Gastroesophageal sphincter (tissue), 4 donors: ENCODE measurements around the gene BRS3. TPM values are rescaled to one million over a fixed set of nuclear protein-coding genes. Genes with fewer than 3 reads are reported as not detected.
"Not testable (repeated sequence)": the region's sequence is repeated elsewhere in the genome, so short reads cannot be mapped to it uniquely, and the experiment has no call there.

ENCODE experiments used
- ATAC-seq: fragments of 150-250 bp; one replicate; pipeline ENCODE4 v1.9.1; 2016; ENCODE audit warnings: mild to moderate bottlenecking, moderate library complexity
- H3K27ac ChIP-seq, 4 donors: fragments of 200-600 bp; sonication (generic) in 3 of 4; 1 replicate in 3 of 4; 2 replicates in 1 of 4; pipeline ENCODE4 v1.5.1; 2016 to 2019
- H3K27me3 ChIP-seq: fragments of 200-600 bp; sonication (generic); one replicate; pipeline ENCODE4 v1.5.1; 2019
- H3K36me3 ChIP-seq, 2 donors: fragments of 200-600 bp; sonication (generic); one replicate each; pipeline ENCODE4 v1.5.1; 2019; ENCODE audit warnings: control low read depth in 1 of 2
- H3K4me1 ChIP-seq, 3 donors: fragments of 200-600 bp; sonication (generic); 1 replicate in 2 of 3; 2 replicates in 1 of 3; pipeline ENCODE4 v1.5.1; 2016 to 2019; ENCODE audit warnings: control low read depth in 2 of 3
- H3K4me3 ChIP-seq, 2 donors: fragments of 200-600 bp; sonication (generic); one replicate each; pipeline ENCODE4 v1.5.1; 2019; ENCODE audit warnings: mild to moderate bottlenecking in 1 of 2, moderate library complexity in 1 of 2
- H3K9me3 ChIP-seq, 3 donors: fragments of 200-600 bp; sonication (generic); one replicate each; pipeline ENCODE4 v1.5.1; 2017 to 2019; ENCODE audit warnings: control low read depth in 2 of 3
- EP300 ChIP-seq: sonication (generic); formaldehyde crosslinking; IDR thresholded peaks from one replicate; pipeline ENCODE4 v1.6.1; 2017; ENCODE audit warnings: antibody characterized with exemption, mild to moderate bottlenecking
- POLR2A ChIP-seq, 2 donors: fragments of 450-650 bp; IDR thresholded peaks; one replicate each; pipeline ENCODE4 v1.6.1; 2017; ENCODE audit warnings: antibody characterized with exemption in 2 of 2, mild to moderate bottlenecking in 2 of 2, moderate library complexity in 1 of 2
- POLR2AphosphoS5 ChIP-seq: sonication (generic); formaldehyde crosslinking; IDR thresholded peaks from one replicate; pipeline ENCODE4 v1.6.1; 2017; ENCODE audit warnings: antibody characterized with exemption
- WGBS, 2 donors: methylation state at CpG; one replicate each; pipeline ENCODE4 v1.1.5; 2018; ENCODE audit warnings: low coverage in 1 of 2; 5-methylcytosine and 5-hydroxymethylcytosine counted together
- total RNA-seq, 4 donors: library from RNA; depleted of rRNA; stranded (reverse); fragments of >200 nt; gene quantifications; one replicate each; pipeline ENCODE4 v1.1.0, GENCODE V29; 2016
- TF ChIP-seq, protein P1 (sequence below), 4 experiments: fragments of 200-600 bp in 2 of 4; fragments of 450-650 bp in 2 of 4; sonication (generic) in 1 of 4; IDR thresholded peaks; one replicate each; pipeline ENCODE4 v1.5.1; 2017 to 2019; ENCODE audit warnings: antibody characterized with exemption in 4 of 4, mild to moderate bottlenecking in 2 of 4, moderate library complexity in 2 of 4

BRS3 gene
- not detected for total RNA-seq

GRCh38 chrX:136487647-136488046 is at the start of gene BRS3:
Gene BRS3 (plus strand): TSS chrX:136487947. CDS start chrX:136488115, 168 bp downstream.
- ATAC-seq, result no peak

GRCh38 chrX:136438192-136438591 is 49.6 kb upstream of the BRS3 start:
- H3K27ac ChIP-seq, result no peak overlapping the region
- H3K9me3 ChIP-seq, result no peaks in the 10 kb centered on the region
- no peaks in the 10 kb centered on the region for H3K27me3 ChIP-seq
- ATAC-seq, result no peak
- no peak for TF ChIP-seq EP300
- TF ChIP-seq, protein P1, sequence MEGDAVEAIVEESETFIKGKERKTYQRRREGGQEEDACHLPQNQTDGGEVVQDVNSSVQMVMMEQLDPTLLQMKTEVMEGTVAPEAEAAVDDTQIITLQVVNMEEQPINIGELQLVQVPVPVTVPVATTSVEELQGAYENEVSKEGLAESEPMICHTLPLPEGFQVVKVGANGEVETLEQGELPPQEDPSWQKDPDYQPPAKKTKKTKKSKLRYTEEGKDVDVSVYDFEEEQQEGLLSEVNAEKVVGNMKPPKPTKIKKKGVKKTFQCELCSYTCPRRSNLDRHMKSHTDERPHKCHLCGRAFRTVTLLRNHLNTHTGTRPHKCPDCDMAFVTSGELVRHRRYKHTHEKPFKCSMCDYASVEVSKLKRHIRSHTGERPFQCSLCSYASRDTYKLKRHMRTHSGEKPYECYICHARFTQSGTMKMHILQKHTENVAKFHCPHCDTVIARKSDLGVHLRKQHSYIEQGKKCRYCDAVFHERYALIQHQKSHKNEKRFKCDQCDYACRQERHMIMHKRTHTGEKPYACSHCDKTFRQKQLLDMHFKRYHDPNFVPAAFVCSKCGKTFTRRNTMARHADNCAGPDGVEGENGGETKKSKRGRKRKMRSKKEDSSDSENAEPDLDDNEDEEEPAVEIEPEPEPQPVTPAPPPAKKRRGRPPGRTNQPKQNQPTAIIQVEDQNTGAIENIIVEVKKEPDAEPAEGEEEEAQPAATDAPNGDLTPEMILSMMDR (IDR thresholded peaks at IDR 0.05), result no peak
- TF ChIP-seq POLR2AphosphoS5, result no peak
- no peak for TF ChIP-seq POLR2A (IDR thresholded peaks at IDR 0.05)
- no peaks in the 10 kb centered on the region for H3K4me1 ChIP-seq
- WGBS, 2 donors, result 83% methylated on average over 1 to 3 of the region's 3 CpGs
- no peaks in the 10 kb centered on the region for H3K36me3 ChIP-seq
- no peak overlapping the region for H3K4me3 ChIP-seq

More at GRCh38 chrX:136487647-136488046, at the start of gene BRS3:
- H3K36me3 ChIP-seq, result no peaks in the 10 kb centered on the region
- no peak within 1 kb of the TSS for H3K4me3 ChIP-seq
- no peaks in the 10 kb centered on the region for H3K4me1 ChIP-seq
- 55 to 74% methylated on average over 3 of the region's 4 CpGs for WGBS, 2 donors
- H3K27ac ChIP-seq, result no peak within 1 kb of the TSS
- no peaks in the 10 kb centered on the region for H3K9me3 ChIP-seq
- H3K27me3 ChIP-seq, result peaks cover 7% of the 10 kb centered on the region
- TF ChIP-seq POLR2AphosphoS5 (no peak), POLR2A (IDR thresholded peaks at IDR 0.05) (no peak), EP300 (no peak)
- TF ChIP-seq, protein P1 (IDR thresholded peaks at IDR 0.05), result no peak

- not testable (repeated sequence) for H3K36me3 ChIP-seq, ATAC-seq, H3K27me3 ChIP-seq, H3K9me3 ChIP-seq, H3K4me3 ChIP-seq, H3K4me1 ChIP-seq, H3K27ac ChIP-seq
- whole genome bisulfite sequencing, 2 donors, result no CpG with 5 or more reads among the region's 18 CpGs
These were observed 42.1 kb upstream of the BRS3 start for GRCh38 chrX:136445674-136446073.

DNA sequence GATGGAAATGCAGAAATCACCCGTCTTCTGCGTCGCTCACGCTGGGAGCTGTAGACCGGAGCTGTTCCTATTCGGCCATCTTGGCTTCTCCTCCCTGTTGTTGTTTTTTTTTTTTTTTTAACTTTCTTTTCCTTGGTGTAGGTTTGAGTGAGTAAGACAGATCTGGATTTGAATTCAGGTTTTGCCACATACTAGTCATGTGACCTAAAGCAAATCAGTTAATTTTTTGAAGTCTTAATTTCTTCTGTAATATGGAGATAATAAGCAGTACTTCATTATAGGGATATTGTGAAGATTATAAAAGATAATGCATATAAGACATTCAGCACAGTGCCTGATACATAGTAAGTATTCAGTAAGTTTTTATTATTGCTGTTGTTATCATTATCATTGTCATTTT is 41.5 kb upstream of the BRS3 start:
- ATAC-seq, result no peak
- H3K4me3 ChIP-seq, result no peak overlapping the region
- H3K36me3 ChIP-seq, result no peaks in the 10 kb centered on the region
- no peak overlapping the region for H3K27ac ChIP-seq
- 100% methylated on average over 1 of the region's 6 CpGs; no CpG with 5 or more reads in 1 of the 2 donors for WGBS, 2 donors
- TF ChIP-seq, protein P1 (IDR thresholded peaks at IDR 0.05), result no peak
- TF ChIP-seq POLR2AphosphoS5, result no peak
- no peak for TF ChIP-seq POLR2A (IDR thresholded peaks at IDR 0.05)
- no peak for TF ChIP-seq EP300
- no peaks in the 10 kb centered on the region for H3K27me3 ChIP-seq
- no peaks in the 10 kb centered on the region for H3K4me1 ChIP-seq
- H3K9me3 ChIP-seq, result no peaks in the 10 kb centered on the region

- TF ChIP-seq, protein P1 (IDR thresholded peaks at IDR 0.05), result no peak
- TF ChIP-seq EP300 (no peak), POLR2AphosphoS5 (no peak), POLR2A (IDR thresholded peaks at IDR 0.05) (no peak)
- Histone ChIP-seq H3K36me3 (no peaks in the 10 kb centered on the region), H3K4me1 (no peaks in the 10 kb centered on the region), H3K4me3 (no peak overlapping the region), H3K27ac (no peak overlapping the region), H3K27me3 (no peaks in the 10 kb centered on the region), H3K9me3 (no peaks in the 10 kb centered on the region)
- 73 to 100% methylated on average over 1 to 2 of the region's 2 CpGs for WGBS, 2 donors
- ATAC-seq, result no peak
These were observed 40.4 kb upstream of the BRS3 start for GRCh38 chrX:136447308-136447707.
